ENCODE results near the gene CLEC1A.

CLEC1A gene

DNA sequence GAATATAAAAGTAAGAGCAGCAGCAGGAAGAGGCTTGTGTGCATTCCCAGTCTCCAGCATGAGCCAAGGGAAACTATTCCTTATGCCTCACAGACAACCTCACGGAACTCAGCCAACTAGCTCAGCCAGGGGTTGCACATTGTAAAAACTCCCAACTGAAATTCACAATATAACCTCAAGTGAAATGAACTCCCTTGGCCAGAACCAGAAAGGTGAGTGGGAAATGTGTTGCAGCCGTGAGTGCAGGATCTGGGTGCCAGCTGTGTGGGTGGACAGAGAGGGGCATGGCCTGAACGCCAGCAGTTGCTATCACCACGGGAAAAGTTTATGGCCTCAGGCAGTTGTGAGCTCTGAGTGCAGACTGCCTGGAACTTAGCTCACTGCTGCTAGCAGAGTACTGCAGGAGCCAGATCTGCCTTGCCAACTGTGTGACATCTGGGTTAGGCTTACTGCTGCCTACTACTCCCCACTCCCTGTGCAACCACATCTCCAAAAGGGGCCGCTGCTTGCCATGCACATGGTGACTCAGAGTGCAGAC lies 2.3 kb upstream of the CLEC1A start:
- no peak for DNase-seq

DNA sequence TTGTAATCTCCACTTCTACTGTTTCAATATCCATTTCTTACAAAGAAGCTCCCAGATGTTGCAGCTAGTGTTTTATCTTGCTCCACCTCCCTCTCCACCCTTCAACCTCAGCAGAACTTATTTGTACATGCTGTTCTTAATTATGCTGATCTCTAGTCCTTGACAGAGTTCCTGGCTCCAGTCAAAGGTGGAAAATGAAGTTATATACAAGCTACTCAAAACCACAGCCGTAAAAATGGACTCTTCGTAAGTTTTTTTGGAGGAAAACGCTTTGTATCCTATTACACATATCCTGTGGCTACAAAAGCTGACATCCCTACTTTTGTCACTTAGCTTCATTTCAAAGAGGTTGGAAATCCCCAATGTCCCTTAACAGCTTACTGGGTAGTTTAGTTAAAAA lies 1.3 kb downstream of the CLEC1A start:
- no peak for DNase-seq

DNA sequence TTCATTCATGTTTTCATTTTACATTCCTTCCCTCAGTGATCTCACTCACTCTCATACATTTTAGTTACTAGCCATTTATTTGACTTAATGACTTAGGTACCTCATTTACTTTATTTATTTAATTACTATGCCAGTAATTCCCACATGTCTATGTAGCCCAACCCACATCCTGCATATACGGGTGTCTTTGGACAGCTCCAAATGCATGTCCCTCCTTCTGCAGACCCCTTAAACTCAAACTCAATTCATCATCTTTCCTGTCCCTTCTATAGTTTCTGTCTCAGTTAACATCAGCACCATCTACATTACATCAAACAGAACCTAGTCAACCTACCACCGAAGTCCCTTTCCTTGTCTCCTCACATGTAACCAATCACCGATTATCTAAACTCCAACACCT lies 2.8 kb downstream of the CLEC1A start:
- DNase-seq = no peak

DNA sequence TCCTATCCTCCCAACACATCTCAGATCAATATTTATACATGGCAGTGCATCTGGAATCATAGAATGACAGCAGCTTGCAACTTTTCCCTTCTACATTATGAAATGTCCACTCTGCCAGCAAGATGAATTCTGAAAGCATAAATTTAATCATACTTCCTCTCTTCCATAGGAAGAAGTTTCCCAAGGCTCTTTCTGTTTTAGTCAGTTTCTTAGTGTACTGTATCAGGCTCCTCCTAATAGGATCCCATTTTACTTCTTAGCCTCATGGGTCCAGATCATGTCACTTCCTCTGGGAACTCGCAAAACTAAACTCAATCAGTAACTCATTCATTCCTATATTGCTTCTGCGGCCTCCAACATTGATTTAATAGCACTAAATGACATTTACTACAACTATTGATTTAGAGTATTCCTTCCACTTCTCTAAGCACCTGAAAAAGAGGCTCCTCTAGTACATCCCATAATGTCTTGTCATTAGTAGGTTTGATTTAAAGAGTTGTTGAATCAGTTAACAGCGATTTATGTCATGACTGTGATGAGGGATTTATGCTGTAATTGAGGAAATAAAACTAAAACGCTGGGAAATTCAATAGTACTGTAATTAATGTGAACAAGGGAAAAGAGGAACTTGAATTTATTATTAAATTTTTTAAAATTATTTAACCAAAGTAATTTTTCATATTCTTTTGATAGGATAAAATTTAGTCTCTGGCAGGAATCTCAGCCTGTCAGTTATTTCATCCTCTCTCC lies 4.0 kb downstream of the CLEC1A start:
- no peak for DNase-seq

DNA sequence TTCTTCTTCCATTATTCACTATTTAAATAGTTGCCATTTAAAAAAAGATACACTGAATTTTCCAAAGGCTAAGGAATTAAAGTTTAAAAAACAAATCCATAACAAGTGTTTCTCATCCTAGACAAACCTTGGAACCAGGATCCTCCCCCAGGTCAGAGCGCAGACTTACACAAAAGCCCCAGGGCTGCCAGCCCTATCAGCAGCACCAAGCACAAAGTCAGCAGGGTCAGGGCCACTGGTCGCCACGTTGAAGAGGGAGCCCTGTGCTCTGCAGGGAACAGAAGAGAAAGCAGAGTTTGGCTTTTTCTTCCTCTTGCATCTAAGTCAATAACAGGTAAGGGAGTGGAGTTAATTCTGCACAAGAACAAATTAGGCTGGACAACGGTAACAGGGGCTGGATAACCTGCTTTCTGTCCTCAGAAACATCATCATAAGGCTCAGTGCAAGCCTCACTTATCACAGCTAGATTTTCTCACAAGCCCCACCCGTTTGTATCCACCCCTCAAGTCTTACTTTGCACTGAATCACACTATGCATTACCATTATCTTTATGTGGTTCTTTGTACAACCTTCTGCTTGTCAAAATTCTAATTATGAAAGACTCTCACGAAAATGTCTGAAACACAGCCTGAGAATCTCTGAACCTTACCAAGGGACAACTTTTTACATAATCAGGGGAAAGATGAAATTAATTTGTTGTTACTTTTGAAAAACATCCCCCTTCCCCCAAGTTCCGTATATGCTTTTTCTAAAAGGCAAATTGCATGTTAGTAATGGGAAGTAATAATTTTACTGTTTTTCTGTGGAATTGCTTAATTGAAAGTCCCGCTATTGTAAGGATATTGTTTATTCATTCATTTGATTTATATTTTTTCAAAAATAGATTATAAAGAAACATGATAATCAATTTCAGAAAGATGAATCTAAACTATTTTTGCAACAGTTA lies 9.6 kb downstream of the CLEC1A start:
- no peak for DNase-seq

DNA sequence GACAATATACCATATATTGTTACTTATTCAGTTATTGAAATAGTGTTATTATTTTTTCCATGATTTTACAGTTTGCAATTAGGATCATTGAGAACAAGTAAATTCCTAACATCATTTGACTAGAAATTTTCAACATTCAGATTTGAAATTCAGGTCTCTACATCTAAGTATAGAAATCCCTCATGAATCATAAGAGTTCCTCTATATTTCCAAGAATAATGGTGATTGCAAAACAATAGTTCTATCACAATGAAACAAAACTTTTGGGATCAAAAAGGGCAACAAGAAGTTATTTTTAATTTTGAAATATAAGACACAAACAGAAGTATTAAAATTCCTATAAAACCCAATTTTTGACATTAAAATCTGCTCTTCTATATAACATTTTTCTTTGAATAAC lies 10.8 kb downstream of the CLEC1A start:
- no peak for DNase-seq

DNA sequence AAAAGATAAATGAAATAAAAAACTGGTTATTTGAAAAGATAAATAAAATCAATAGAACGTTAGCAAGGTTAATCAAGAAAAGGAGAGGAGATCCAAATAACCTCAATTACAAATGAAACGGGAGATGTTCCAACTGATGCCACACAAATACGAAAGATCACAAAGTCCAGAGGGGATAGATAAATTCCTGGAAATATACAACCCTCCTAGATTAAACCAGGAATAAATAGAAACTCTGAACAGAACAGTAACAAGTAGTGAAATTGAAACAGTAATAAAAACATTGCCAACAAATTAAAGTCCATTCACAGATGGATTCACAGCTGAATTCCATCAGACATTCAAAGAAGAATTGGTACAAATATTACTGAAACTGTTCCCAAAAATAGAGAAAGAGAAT lies 12.4 kb downstream of the CLEC1A start:
- DNase-seq = no peak

DNA sequence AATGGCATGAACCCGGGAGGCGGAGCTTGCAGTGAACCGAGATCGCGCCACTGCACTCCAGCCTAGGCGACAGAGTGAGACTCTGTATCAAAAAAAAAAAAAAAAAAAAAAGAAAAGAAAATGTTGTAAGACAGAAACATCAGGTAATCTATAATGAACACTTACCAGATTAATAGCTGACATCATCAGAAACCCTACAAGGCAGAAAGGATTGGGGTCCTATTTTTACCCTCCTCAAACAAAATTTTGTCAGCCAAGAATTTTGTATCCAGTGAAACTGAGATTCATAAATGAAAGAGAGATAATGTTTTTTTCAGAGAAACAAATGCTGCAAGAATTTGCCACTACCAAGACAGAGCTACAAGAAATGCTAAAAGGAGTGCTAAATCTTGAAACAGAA lies 14.1 kb downstream of the CLEC1A start:
- DNase-seq = no peak

DNA sequence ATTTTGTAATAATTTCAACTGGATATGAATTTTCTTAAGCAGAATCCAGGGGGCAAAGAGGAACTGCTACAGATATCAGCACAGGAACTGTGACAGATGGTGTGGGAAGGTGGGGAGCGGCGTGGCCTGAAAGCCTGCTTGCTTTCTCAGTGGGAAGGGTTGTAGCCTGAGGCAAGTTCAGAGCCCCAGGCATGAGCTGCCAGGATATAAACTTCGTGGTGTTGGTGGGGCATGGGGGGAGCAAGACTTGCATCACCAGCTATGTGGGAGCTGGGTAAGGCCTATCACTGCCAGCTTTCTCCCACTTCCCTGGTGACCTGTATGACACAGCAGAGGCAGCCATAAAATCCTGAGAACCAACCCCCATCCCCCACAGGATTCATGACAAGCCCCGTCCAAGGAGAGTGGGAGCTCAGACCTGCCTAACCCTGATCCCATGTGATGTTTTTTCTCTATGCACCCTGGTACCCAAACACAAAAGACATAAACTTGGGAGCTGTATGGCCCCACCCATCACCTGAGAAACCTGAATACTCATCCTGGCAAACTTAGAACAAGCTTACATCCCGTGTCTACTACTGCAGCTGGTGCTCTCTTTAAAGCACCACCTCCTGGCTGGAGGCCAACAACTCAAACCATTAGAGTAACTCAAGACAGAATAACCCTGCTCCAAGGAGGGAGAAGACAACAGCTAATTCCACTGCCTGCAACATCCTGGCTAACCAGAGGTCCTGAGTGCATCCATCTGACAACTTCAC lies 16.5 kb downstream of the CLEC1A start:
- DNase-seq = no peak

DNA sequence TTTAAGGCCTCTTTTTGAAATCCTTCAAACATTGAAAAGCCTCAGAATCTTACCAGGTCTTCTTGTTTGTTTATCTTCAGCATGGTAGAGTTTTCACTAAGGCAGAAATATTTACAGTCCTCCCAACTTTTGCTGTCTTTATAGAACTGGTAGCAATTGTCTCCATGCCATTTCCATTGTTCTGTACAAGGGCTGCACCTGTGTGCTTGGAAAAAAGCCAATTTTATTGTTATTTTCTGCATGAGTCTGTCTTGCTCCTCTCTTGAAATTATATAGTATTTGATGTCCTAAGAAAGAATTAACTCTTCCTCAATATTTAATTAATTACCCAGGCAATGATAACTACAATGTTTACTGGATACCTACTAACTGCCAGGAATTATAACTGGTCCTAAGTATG lies 23.3 kb downstream of the CLEC1A start:
- DNase-seq = no peak

DNA sequence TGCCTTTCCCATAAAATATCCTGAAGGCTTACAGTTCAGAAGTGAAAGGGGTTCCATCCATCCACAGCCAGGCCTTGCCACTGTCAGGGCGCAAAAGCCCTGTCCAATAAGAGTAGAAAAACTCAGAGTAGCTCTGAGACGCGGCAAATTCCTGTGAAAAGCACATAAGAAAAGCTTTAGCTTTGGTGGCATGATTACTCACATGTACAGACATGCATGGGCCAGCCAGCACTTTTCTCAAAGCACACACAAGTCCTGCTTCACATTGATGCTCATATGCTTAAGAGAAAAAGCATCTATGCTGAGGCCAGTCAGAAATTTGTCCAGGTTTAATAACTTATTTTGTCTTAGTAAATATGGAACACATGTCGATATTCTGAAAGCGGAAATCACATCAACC lies 25.5 kb downstream of the CLEC1A start:
- no peak for DNase-seq

DNA sequence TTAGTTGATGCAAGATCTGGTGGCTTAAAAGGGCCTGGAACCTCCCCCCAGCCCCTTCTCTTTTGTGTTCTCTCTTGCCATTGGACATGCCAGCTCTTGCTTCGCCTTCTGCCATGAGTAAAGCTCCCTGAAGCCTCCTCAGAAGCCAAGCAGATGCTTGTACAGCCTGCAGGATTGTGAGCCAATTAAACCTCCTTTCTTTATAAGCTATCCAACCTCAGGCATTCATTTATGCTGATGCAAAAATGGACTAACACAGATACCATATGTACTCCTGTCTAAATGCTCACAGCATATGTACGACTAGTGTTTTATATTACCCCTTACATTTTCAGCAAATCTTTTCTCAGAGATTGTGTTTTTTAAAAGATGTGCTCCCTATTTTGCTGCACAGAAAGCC lies 26.7 kb downstream of the CLEC1A start:
- DNase-seq = no peak

DNA sequence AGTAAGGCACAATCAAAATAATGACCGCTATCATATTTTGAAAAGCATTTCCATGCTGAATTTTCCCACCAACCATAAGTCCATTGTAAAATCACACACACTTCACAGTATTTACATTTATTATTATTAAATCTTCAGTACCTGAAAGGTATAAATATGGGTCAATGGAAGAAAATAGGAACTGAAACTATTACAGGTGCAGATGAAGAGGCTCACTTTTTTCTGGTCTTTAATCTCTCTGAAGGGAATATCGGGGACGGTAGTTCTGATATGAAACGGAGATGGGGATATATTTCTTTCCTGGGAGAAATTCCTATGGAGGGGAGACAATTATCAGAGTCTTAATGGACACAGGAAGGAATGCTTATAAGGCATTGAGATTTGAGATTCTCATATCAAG lies 28.4 kb downstream of the CLEC1A start:
- no peak for DNase-seq

DNA sequence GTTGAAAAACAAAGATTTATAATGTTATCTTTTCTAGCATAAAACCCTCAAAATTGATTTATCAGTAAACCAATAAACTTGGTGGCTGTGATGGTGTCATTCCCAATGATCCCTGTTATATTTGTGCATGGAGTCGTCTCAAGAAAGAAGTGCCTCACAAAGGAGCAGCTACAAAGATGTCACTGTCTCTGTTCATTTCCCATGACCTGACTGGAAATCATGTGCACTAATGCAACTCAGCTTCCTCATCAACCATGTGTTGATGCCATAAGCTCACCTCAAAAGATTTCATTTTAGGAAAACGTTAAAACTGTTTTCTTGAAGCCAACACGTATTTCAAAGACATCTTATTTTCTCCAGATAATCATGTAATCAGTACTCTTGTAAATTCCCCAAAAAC lies 28.8 kb downstream of the CLEC1A start:
- no peak for DNase-seq

DNA sequence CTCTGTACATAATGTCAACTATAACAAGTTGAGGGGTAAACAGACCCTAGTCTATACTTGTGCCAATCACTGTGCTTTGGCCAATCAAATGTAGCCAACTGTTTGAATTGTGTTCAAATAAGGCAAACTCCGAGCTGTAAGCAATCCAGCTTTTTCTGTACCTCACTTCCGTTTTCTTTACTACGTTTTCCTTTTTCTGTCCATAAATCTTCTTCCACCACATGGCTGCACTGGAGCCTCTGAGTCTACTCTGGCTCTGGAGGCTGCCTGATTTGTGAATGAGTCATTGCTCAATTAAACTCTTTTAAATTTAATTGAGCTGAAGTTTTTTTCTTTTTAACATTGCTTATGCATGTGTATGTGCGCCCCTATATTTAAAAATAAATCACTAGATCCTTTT lies 29.7 kb downstream of the CLEC1A start:
- DNase-seq = no peak

DNA sequence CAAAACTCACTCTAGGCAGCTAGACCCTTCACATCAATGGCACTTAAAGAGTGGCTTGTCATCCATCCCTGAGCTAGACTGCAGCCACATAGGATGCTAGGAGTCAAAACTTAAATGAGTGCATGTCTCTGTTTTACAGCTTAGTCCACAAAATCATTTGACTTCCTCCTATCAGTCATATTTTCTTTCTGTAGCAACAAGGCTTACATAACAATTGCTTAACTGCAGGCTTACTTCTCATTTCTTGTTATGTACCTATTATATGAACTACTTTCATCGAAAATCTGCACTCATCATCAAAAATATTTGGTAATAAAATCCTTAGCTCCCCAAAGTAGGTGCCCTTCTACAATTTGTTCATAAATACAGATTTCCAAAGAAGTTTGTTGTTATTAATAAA lies 30.1 kb downstream of the CLEC1A start:
- no peak for DNase-seq

DNA sequence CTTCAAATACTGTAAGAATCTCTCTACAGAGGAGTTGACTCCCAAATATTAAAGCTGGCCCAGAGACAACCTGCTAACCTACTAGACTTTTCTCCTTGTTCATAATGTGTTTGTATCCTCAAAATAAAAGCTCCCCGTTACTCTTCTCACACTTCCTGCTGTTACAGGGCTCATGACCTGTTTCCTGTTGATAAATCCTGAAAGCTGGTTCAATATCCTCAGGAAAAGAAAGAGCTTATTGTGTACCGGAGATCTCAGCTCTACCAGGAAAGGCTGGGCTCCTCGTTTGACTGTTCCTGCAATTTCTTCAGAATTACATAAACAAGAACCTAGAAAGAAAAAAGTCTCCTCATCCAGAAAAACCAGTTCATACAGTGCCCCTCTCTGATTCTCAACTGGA lies 30.8 kb downstream of the CLEC1A start:
- no peak for DNase-seq

DNA sequence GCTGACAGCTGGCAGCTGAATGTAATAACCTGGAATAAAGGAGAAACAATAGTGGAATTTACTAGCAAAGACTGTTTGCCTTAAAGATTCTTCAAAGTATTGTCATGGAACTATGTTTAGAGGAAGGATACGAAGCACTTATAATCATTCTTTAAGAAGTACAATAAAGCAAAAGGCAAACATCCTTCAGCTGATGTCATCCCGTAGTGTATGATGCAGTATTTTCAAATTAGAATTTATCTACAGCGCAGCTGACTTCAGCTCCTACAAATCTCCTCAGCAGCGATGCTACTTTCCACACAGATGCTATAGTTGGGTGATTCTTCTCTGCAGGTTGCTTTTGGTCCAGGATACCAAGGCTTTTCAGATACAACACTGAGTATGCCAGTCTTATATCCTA lies 31.5 kb downstream of the CLEC1A start:
- no peak for DNase-seq

DNA sequence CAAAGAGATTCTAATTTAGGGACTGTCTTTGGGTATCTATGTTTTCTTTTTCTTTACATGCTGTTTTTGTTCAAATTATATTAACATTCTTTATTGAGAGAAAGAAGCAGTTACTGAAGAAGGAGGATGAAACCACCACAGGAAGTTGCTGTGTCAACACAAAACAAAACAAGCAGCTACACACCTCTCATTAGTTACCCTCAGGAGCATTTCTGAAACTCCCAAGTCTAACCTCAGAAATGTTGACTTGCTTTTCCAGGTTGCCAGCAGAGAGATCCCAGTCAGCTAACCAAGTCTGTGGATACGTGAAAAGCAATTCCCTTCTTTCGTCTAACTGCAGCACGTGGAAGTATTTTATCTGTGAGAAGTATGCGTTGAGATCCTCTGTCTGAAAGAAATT lies 33.5 kb downstream of the CLEC1A start:
- no peak for DNase-seq

DNA sequence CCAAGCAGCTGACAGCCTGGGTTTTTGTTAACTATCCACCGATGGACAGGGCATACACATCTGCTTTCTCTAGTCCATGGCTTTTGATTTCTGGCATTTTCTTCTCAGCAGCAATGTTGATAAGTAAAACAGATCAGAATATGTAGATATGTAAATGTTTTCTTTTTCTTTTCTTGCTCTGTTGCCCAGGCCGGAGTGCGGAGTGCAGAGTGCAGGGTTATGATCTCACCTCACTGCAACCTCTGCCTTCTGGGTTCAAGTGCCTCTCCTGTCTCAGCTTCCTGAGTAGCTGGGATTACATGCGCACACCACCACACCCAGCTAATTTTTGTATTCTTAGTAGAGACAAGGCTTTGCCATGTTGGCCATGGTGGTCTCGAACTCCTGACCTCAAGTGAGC lies 40.4 kb downstream of the CLEC1A start:
- DNase-seq = no peak

DNA sequence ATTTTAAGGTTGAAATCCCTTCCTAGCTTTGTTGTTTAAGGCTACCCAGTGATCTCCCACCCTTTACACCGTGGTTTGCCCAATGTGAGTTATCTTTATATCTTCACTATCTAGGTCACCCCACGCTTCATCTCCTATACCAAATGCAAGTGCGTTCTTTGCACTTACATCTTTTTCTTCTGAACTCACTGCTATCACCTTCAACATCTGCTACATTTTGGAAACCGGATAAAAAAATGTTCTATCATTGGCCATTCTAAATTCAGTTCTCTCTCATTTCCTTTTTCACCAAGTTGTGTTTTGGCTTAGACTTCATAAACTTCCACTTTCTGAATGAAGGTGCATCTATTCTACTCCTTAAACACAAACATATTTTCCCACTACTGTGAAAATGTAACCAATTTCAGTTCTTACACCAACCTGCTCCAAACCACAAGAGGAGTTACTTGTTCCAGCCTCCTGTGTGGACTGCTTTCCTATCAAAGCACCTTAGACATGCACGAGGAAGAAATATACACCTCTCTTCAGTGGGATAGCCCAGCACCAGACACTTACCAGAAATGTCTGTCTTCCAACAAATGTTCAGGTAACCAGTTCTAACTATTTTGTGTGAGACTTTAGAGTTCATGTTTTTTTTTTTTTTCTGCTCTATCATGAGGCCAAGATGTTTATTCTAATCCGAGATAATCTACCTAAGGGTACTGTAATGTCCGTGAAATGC lies 46.4 kb downstream of the CLEC1A start:
- DNase-seq = no peak

DNA sequence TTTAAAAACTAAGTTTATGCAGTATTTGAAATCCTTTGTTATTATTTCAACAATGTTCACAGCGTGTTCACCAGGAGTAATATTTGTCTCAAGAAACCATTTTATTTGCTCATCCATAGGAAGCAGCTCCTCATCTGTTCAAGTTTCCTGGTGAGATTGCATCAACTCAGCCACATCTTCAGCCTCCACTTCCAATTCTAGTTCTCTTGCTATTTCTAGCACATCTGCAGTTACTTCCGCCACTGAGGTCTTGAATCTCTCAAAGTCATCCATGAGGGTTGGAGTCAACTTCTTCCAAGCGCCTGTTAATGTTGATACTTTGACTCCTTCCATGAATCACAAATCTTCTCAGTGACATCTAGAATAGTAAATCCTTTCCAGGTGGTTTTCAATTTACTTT lies 50.3 kb downstream of the CLEC1A start:
- no peak for DNase-seq

DNA sequence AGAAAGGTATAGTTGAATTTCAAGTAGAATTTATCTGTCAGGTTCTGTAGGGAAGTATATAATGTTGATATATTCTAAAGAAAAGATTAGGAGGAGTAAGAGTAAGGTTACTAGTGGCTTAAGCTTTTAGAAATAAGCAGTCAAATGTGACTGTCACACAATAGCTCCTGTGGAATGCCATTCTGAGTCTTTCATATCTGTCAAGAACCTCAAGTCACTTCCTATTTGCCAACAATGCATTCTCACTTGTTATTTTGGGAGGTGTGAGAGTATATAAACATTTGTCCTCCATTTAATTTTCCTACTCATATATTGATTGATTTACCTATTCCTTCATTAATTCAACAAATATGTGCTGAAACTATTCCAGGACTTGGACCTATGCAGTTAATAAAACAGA lies 56.6 kb downstream of the CLEC1A start:
- DNase-seq = no peak

Data from SHP77 treated with DMSO at 0.1 percent for 48 hours (cell line).